Inflammatory macrophage treated with lipopolysaccharide for 1 hour (primary cell): ENCODE measurements around the gene ERF.

Experiments used
- DNase-seq, 2 donors: peaks; one replicate each; pipeline ENCODE4 v3.0.0-alpha.2; 2020 to 2022

ERF gene

GRCh38 chr19:42252365-42253244, 2.3 kb downstream of the ERF start:
- DNase-seq, result peak; percentile 8 to 19

- DNase-seq, result no peak
Measured at GRCh38 chr19:42251572-42252358, 3.2 kb downstream of the ERF start.

- no peak for DNase-seq
Measured at GRCh38 chr19:42250666-42251531, 4.0 kb downstream of the ERF start.

GRCh38 chr19:42250183-42250665, 4.7 kb downstream of the ERF start:
- DNase-seq, result no peak

- no peak for DNase-seq
Measured at GRCh38 chr19:42249769-42250168, 5.2 kb downstream of the ERF start.

GRCh38 chr19:42249149-42249750, 5.7 kb downstream of the ERF start:
- DNase-seq, result no peak

GRCh38 chr19:42248270-42249148, 6.4 kb downstream of the ERF start:
- no peak for DNase-seq

GRCh38 chr19:42247640-42248199, 7.2 kb downstream of the ERF start:
- DNase-seq, result no peak

GRCh38 chr19:42246922-42247639, 7.8 kb downstream of the ERF start:
- DNase-seq, result no peak

GRCh38 chr19:42246143-42246921, 8.6 kb downstream of the ERF start:
- DNase-seq, result peak in 1 of 2 donors; percentile 13

GRCh38 chr19:42245231-42245630, 9.7 kb downstream of the ERF start:
- DNase-seq, result no peak

- DNase-seq, result peak; percentile 94 to 96
Measured at GRCh38 chr19:42244347-42245220, 10.3 kb downstream of the ERF start.

- DNase-seq, result peak; percentile 98 to 99
Measured at GRCh38 chr19:42242512-42243409, 12.2 kb downstream of the ERF start, which contains the start of gene GSK3A. TSS of gene GSK3A (minus strand) at chr19:42242602. CDS start at chr19:42242465, 137 bp downstream.

- no peak for DNase-seq
Measured at GRCh38 chr19:42242069-42242511, 12.8 kb downstream of the ERF start.

GRCh38 chr19:42241279-42241678, 13.6 kb downstream of the ERF start:
- no peak for DNase-seq

- no peak for DNase-seq
Measured at GRCh38 chr19:42239544-42240220, 15.2 kb downstream of the ERF start.
